Stimulated activated naive CD4-positive, alpha-beta T cell (primary cell): ENCODE measurements around the gene PDGFRA.
A peak's percentile ranks its signal among the peaks of the same experiment; 100 is the strongest.
"Not testable (repeated sequence)": the region's sequence is repeated elsewhere in the genome, so short reads cannot be mapped to it uniquely, and the experiment has no call there.

Experiments used
- DNase-seq, 6 experiments: peaks; one replicate each; lab custom pipeline; 2025; lab: John Stamatoyannopoulos, UW

The PDGFRA gene

GRCh38 chr4:54227256-54228055, 1.6 kb upstream of the PDGFRA start:
- peak in 1 of 6 experiments; percentile 3 for DNase-seq

GRCh38 chr4:54228056-54228527, 1.0 kb upstream of the PDGFRA start:
- no peak for DNase-seq

- no peak for DNase-seq
Observed at GRCh38 chr4:54228546-54228945, 547 bp upstream of the PDGFRA start.

- DNase-seq: no peak
Observed at GRCh38 chr4:54229631-54230483, 764 bp downstream of the PDGFRA start.

- peak in 1 of 6 experiments; percentile 8 for DNase-seq
Observed at GRCh38 chr4:54230484-54231418, 1.7 kb downstream of the PDGFRA start.

- DNase-seq: no peak
Observed at GRCh38 chr4:54231419-54231767, 2.3 kb downstream of the PDGFRA start.

GRCh38 chr4:54231768-54232688, 2.9 kb downstream of the PDGFRA start:
- no peak for DNase-seq

GRCh38 chr4:54233277-54233696, 4.2 kb downstream of the PDGFRA start:
- peak; percentile 31 to 75 (median 46) for DNase-seq

GRCh38 chr4:54233697-54234496, 4.8 kb downstream of the PDGFRA start:
- DNase-seq: peak; percentile 37 to 78 (median 54)

GRCh38 chr4:54234497-54235205, 5.6 kb downstream of the PDGFRA start:
- no peak for DNase-seq

- not testable (repeated sequence) for DNase-seq
Observed at GRCh38 chr4:54236316-54236715, 7.2 kb downstream of the PDGFRA start.

GRCh38 chr4:54237770-54238169, 8.7 kb downstream of the PDGFRA start:
- no peak for DNase-seq

- DNase-seq: no peak
Observed at GRCh38 chr4:54238389-54238788, 9.3 kb downstream of the PDGFRA start.

GRCh38 chr4:54241268-54241823, 12.3 kb downstream of the PDGFRA start:
- not testable (repeated sequence) for DNase-seq

GRCh38 chr4:54243541-54243940, 14.4 kb downstream of the PDGFRA start:
- DNase-seq: not testable (repeated sequence)

GRCh38 chr4:54252312-54252711, 23.2 kb downstream of the PDGFRA start:
- not testable (repeated sequence) for DNase-seq

- DNase-seq: no peak
Observed at GRCh38 chr4:54254116-54254914, 25.2 kb downstream of the PDGFRA start.

- no peak for DNase-seq
Observed at GRCh38 chr4:54254915-54255246, 25.8 kb downstream of the PDGFRA start.
